GM04503 (cell line): ENCODE measurements around the gene DNAJC27.

Source experiments
- DNase-seq: peaks from one replicate; pipeline ENCODE4 v3.0.0-alpha.2; 2012; ENCODE audit warnings: low read depth

Gene DNAJC27

DNA sequence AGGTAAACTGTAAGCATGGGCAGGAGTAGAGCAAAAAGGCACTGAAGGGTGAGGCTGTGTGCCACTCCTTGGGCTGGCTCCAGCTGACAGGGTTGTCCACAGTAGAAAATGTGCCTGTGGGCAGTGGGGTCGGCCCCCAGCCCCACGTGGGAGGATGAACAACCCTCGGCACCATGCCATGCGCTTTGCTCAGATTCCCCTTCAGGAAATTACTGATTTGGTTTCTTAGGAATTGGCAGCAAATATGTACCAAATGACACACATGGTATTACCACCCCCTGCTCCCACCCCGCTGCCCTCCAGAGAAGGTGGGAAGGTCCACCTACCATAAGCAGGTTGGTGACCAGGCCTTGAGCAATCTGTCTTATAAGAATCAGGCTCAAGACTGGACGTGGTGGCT is 65.3 kb downstream of the DNAJC27 start:
- DNase-seq, result no peak

DNA sequence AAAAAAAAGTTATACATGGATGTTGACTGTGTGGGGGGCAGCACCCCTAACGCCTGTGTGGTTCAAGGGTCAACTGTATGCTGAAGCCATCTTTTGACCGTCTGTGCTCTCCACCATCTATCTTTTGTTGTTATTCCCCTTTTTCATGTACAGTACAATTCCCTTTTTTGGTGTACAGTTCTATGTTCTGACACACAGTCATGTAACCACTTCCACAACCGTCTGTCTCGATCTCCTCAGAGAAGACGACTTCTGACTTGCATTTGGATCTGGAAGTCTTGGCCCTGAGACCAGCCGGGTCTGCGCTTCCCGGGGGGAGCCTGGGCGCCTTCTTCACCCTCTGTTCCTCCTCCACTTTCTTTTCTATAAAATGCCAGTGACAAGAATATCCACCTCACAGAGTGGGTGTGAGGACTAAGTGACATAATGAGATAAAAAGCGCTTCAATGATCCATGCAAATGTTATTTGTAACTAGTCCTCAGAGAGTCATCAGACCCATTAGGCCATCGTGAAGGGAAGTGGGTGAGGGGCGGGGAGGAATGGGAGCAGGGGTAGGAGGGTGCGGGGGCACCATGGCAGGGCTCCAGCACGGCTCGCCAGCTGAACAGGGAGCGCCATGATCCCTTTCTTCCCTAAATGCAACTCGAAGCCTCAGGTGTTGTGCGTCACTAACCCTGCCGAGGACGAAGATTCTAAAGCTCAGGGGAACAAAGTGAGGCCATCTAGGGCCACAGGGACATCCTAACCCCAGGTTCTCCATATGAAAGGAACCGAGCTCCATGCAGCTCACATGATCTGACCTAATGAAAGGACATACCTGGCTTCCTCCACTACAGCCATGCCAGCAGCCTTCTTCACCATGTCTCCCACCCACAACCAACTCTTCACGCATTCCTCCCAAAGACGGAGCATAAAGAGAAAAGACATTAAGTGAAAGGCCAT is 68.3 kb downstream of the DNAJC27 start:
- DNase-seq, result no peak

DNA sequence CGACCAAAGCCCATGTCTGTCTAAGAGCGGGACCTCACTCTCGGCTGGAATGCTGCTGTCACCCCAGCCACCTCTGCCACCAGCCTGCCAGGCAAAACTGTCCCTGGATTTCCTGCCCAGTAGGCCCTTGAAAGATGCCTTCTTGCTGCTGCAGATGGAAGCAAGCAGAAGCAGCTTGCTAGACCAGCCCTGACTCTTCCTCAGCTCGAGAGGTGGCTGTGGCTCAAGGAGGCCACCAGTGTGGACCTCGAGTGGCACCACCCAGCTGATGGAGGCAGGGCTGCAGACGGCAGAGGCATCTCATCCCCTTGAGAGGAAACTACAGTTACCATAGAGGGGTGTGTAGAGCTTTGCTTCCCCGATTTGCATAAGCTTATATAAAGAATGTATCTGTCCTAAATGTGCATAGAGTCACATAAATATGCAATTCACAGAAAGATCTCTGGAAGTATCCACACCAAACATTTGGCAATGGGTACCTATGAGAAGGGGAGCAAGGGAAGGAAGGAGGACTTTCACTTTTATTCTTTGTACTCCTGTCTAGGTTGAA is 72.3 kb downstream of the DNAJC27 start:
- DNase-seq, result no peak

DNA sequence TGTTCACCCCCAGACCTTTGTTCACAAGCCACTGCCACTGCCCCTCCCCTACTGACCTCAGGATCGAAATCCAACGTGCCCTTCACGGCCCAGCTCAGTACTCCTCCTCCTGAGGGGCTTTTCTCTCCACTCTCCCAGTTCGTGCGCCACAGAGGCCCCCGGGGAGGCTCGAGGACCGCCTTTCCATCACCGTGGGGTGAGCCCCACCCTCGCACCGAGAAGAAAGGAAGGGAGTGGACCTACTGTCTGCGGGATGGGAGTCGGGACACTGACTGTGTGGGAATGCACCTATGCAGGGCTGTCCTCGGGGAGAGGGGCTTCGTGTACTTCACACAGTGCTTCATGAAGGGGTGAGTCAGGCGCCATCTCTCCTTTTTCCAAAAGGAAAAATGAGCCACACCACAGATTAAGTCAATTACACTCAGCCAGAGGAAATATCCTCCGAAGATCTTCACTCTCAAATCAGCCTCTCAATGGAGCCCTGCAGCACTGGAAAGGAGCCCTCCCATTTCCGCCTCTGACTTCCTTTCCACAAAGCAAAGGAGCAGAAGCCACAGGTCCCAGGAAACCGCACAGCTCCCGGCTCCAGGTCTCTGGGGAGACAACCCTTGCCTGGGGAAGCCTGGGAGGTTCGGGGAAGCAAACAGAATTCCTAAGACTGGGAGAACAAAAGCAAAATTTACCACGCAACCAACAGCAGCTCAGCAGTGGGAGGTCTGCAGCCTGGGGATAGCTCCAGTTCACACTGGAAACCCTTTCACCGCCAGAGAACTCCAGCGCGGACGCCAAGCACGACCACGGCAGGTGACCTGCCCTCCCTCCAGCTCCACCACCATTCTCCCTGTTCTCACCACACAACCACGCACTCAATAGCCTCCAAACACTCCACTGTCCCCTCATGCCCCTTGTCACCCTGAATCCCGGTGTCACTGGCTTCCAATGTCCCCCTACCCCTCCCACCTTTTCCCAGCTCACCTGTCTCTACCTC is 73.3 kb downstream of the DNAJC27 start:
- DNase-seq, result no peak

DNA sequence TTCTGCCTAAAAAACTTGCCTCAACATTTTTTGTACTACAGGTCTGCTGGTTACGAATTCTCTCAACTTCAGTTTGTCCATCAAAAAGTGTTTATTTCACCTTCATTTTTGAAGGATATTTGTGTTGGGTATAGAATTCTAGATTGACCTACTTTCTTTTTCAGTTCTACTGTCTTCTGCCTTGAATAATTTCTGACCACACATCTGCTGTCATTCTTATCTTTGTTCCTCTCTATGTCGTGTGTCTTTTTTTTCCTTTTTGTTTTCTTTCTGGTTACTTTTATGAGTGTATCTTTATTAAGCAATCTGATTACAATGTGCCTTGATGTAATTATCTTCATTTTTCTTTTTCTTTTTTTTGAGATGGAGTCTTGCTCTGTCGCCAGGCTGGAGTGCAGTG is 77.0 kb downstream of the DNAJC27 start:
- no peak for DNase-seq

DNA sequence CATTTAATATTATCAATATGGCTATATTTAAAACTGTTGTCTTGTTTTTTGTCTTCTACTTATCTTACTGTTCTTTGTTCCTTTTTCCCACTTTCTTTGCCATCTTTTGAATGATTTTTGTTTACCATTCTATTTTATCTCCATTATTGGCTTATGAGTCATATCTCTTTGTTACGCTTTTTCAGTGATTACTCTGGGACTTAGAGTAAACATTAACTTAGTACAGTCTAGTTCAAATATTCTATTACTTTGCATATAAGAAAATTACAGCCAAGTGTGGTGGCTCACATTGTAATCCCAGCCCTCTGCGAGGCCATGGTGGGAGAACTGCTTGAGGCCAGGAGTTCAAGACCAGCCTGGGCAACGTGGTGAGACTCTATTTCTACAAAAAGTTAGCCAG is 77.8 kb downstream of the DNAJC27 start:
- DNase-seq, result no peak
